Activated T-cell treated with anti-CD3 and anti-CD28 coated beads for 48 hours (primary cell): ENCODE measurements around the gene IFIT5.
"Not testable (repeated sequence)": the region's sequence is repeated elsewhere in the genome, so short reads cannot be mapped to it uniquely, and the experiment has no call there.

Source experiments
- DNase-seq: peaks from one replicate; pipeline ENCODE4 v3.0.0-alpha.2; 2020; ENCODE audit warnings: low read depth

The IFIT5 gene

DNA sequence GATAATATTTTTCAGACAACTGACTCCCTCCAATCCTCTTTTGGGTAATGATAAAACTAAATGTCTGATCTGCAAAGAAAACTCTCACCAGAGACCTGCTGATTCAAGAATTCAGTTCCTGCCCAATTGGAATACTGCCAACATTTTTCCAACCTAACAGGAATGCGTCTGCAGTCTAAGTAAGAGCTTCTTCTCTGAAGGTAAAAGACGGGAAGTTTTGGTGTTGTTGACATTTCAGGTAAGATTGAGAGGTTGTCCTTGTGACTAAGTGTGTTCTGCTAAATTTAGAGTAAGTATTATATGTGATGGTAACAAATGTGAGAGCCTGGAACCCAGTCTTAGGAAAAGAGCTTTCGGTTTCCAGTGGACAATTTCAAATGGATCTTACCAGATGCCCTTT is 17.6 kb downstream of the IFIT5 start:
- no peak for DNase-seq

GRCh38 chr10:89438525-89438924 is 24.2 kb downstream of the IFIT5 start:
- no peak for DNase-seq

DNA sequence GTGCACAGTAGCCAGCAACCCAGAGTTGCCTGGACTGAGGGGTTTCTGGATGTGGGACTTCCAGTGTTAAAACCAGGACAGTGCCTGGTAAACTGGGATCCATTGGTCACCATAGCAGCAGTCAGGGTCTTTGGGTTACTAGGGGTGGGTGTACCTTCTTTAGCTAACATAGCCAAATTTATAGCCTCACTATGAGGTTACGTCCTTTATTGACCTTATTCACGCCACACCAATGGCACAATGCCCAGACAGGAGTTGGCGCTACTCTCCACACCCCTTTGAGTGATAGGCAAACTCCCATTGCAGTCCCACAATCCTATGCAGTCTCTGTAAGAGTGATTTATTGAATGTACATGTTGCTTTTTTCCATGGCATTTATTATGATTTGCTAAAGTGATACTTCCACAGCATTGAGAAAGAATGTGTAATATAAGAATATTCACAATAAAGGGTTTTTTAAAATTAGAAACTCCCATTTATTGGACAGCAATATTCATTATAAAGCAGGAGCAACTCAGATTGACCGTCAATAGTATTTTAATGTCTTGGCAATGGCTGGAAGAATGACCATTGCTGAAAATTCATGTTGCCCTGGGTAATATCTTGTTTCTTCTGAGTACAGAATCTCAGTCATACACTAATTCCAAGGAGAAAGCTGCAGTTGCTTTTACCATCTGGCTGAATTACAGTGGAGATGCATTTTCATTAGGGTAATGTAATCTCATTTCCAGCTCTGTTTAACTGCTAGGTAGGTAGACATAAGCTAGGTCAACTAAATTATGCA is 26.1 kb downstream of the IFIT5 start:
- DNase-seq, result no peak

DNA sequence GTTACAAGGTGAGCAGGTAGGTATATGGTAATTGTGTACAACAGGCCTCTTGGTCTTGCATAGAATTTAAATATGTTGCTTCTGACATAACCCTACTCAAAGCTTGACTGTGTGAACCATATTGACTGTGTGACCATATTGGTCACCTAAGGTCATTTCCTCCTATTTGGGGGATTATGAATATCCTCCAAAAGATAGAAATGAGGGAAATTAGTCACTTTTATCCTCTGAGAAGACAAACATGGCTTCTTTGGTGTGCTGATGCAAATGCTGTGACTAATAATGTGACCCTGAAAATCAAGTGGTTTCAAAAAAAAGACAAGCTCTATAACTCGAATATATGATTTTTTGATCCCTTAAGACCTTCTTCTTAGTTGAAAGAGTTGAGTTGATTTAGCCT is 27.9 kb downstream of the IFIT5 start:
- no peak for DNase-seq

DNA sequence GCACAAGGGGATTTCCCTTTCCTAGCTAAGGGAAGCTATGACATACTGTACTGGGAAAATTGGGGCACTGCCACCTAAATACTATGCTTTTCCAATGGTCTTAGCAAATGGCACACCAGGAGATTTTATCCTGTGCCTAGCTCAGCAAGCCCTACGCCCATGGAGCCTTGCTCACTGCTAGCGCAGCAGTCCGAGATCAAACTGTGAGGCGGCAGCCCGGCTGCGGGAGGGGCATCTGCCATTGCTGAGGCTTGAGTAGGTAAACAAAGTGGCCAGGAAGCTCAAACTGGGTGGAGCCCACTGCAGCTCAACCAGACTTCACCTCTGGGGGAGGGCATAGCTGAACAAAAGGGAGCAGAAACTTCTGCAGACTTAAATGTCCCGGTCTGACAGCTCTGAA is 30.5 kb downstream of the IFIT5 start:
- not testable (repeated sequence) for DNase-seq

- DNase-seq, result no peak
These were observed 36.5 kb downstream of the IFIT5 start for GRCh38 chr10:89450901-89451300.

GRCh38 chr10:89452193-89452592 is 37.8 kb downstream of the IFIT5 start:
- DNase-seq, result no peak

DNA sequence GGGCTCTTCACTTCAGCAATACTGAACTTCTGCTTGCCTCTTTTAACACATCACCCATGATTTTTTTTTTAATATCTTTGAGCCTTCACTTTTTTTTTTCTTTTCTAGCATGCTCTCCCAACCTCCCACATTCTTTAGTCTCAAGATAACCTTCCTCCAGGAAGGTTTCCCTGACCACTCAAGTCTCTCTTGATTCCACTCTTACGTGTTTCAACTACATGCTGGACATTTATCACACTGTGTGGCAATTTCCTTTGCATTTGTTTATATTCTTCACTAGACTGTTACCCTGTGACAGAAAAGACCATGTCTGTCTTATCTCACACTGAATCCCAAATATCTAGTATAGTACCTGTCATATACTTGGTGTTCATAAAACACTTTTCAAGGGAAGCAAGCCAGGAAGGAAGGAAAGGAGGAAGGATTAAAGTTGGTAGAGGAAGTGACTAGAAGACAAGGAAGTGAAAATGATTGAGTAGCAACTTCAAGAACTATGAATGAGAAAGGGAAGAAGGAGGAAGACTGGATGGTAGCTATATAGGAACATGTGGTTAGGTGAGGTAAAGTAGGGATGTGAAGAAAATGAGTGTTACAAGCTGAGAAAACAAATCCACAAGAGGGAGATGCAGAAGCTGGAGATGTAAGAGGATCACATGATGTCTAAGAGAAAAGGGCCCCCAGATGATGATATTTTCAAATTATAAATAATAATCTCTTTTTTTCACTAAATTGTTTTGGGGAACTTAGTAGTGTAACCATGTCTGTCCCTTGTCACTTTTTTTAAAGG is 40.4 kb downstream of the IFIT5 start:
- DNase-seq, result no peak

DNA sequence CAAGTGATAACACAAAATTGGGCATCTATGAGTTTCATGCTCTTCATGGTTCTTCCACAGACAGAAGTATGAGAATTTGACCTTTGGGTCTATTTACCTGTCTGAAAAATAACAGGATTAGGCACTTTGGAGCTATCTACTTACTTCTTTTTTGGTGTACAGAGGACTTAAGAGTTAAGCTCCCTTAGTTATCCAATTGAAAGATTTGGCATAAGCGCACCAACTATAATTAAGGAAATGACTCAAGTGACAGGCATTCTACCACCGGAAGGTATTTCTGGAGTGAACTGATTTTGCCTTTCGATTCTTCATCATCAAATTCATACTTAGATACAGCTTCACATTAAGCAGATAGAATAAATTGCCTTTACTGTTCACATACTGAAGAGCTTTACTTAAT is 43.9 kb downstream of the IFIT5 start:
- no peak for DNase-seq

- DNase-seq, result no peak
These were observed 44.4 kb downstream of the IFIT5 start for GRCh38 chr10:89458784-89459183.

DNA sequence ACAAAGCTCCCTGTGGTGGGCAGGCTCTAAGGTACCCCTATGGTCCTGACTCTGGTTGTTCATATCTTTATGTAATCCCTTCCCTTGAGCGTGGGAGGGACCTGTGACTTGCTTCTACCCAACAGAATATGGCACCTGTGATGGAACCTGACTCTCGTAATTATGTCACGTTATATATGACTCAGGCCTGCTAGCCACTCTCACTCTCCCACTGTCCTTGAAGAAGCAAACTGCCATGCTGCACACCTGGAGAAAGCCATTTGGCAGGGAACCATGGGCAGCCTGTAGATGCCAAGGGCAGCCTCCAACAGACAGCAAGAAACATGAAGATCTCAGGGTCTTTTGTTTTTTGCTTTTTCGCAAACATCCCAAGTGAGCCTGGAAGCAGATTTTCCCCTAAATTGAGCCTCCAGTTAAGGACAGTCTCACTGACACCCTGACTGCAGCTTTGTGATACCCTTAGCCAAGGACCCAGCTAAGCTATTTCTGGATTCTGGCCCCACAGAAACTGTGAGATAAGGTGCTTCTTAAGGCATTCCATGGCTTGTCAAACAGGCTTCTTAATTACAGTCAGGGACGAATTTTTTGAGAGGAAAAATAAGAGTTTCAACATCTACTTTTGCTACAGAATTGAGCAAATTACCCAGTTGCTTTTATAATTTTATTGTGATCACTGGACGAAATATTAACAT is 49.6 kb downstream of the IFIT5 start:
- DNase-seq, result no peak

GRCh38 chr10:89465196-89465595 is 50.8 kb downstream of the IFIT5 start:
- DNase-seq, result no peak

DNA sequence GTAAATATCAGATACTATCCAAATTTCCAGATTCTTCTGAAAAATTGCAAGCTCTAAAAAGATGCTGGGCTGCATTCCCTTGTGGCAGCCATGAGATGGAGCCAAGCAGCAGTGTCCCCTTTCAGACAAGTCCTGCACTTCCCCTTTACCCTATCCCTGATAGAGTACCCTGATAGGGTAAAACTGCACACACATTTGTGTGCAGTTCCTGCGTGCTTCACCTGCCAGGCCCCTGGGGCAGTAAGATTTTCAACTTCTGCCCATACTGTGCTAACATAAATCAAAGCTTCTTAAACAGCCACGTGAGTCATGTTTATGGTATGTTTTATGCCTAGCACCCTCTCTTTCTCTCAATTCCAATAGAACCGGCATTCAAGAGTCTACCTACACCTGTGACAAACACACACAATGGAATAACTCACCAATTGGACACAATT is 52.2 kb downstream of the IFIT5 start:
- no peak for DNase-seq

DNA sequence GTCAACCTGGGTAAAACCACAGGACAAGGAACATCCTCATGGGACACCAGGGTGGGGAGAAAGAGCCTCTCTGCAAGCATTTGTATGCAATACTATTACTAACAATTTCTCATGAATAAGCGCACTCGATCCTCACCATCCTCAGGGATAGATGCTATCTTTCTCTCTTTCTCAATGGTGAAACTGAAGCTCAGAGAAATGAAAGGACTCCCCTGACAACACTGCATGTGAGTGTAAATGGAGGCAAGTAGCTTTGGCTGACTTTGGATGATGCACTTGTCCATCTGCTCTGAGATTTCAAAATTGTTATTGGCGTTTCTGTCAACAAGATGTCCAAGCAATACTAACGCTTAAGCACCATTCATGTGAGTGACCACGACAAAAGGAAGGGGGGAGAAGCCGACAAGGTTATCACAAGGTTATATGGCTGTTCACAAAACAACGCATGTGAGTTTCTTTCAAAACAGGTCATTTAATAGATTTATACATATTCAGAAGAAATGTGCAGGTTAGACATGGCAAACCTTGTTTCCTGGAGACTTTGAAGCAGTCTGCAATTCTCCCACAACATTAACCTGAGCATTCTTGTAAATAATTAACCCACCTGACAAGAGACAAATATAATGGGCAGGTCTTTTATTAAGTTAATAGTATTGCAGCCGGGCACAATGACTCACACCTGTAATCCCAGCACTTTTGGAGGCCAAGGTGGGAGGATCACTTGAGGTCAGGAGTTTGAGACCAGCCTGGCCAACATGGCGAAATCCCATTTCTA is 54.0 kb downstream of the IFIT5 start:
- DNase-seq, result no peak

GRCh38 chr10:89469517-89469916 is 55.1 kb downstream of the IFIT5 start:
- no peak for DNase-seq
